OCI-M2 (cell line): ENCODE results near the gene KCTD16.

ENCODE experiments used
- DNase-seq: peaks from one replicate; lab custom pipeline; 2025; ENCODE audit not compliant: unreplicated experiment; lab: John Stamatoyannopoulos, UW

The KCTD16 gene

DNA sequence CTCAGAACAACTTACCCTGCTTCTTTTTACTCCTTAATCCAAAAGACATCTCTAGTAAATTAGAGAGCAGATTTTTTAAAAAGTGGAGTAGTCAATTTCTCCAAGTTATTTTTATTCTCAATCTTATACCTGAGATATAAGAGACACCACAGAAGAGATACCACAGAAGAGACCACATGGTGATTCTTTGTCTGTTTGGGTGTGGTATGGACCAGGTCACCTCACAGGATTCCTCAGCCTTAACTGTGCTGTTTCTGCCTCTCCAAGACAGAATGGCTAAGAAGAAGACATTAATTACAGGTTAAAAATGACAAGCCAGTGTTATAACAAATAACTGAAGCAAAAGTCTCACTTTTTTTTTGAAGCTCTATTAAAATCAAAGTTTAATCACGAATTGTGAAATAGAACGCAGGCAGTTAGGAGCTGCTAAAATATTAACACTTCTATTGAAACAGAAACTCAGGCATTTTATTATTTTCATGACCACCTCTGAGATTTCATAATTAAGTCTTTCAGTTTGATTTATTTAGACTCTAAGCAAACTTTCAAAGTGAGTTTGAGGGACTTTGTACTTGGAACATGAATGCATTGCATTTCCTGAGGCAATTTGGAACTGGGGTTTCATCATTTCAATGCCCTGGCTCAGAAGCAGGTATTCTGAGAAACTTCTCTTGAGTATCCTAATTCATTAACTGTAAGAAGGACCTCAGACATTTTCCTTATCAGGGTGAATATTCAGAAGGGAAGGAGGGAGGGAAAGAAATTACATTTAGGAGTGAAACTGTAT is 280.7 kb downstream of the KCTD16 start:
- DNase-seq, result no peak

DNA sequence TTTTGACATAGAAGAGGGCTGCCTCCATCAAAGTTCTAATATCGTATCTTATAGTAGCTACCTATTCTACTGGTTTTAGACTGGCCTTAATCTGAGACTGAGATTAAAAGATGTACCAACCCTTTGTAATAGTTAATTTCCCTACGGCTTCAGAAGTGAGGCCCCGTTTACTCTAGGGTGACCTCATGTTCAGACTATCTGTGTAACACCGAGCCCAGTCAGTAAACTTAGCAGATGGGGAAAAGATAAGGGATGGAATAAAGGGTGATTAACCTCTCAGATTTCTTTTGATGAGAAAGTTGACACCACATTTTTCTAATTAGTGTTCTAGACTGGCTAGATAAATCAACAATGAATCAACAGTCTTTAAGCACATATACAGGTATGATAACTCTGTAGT is 283.1 kb downstream of the KCTD16 start:
- no peak for DNase-seq

DNA sequence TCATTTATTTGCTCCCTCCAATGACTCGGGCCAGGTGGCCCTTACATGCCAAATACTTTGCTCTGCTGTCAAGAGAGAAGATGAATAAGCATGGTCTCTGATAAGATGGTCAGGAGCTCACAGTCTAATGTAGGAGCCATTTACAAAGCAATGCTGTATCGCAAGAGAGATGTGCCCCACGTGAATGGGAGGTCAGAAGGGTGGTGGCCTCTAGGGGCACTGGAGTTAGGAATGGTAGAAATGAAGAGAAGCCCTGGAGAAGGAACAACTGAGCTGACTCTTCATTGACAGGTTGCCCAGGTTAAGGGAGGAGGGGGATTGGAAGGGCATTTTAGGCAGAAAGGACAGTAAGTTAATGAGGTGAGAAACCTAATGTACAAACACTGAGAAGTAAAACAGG is 286.5 kb downstream of the KCTD16 start:
- no peak for DNase-seq

DNA sequence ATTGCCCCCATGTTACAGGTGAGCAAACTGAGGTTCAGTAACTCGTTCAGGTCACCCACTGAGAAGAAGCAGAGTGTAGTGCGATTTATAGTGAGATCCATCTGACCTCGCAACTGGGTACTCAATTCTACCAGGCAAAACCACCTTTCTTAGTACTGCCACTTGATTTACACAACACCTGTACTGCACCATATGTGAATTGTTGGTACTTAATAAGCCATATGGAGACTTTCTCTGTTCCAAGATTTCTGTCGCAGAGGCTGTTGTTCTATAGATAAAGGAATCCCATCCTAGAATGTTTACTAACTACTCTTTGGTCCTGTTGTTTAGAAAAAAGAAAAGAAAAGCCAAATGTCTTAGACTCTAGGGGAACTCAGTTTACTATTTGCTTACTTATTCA is 287.5 kb downstream of the KCTD16 start:
- no peak for DNase-seq

DNA sequence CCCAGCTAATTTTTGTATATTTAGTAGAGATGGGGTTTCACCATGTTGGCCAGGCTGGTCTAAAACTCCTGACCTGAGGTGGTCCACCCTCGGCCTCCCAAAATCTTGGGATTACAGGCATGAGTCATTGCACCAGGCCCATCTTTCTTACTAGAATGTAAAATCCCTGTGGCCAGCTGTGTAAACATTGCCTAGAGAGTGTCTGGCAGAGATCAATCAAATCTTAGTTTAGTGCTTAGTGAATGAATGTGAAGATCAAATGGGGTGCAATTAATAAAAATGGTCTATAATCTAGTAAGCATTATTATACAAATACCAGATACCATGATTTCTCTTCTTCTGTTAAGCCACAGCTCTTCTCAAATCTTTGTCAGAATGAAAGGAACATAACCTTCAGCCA is 289.9 kb downstream of the KCTD16 start:
- DNase-seq, result no peak

DNA sequence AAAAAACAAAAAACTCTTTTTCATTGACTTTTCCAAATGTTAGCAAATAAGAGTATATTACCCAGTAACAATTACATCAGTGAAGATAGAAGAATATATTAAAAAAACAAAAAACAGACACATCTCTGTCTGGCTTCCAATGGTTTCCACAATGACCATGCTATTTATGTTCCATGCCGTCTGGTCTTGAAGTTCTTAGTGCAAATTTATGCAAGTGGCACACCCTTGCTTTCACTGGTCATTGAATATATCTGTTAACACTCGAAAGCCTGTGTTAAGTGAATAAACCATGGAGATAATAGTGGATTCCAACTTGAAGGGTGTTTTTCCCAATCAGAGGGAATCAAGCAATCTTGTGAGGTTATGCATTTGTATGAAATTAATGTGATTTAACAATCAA is 291.9 kb downstream of the KCTD16 start:
- DNase-seq, result no peak

DNA sequence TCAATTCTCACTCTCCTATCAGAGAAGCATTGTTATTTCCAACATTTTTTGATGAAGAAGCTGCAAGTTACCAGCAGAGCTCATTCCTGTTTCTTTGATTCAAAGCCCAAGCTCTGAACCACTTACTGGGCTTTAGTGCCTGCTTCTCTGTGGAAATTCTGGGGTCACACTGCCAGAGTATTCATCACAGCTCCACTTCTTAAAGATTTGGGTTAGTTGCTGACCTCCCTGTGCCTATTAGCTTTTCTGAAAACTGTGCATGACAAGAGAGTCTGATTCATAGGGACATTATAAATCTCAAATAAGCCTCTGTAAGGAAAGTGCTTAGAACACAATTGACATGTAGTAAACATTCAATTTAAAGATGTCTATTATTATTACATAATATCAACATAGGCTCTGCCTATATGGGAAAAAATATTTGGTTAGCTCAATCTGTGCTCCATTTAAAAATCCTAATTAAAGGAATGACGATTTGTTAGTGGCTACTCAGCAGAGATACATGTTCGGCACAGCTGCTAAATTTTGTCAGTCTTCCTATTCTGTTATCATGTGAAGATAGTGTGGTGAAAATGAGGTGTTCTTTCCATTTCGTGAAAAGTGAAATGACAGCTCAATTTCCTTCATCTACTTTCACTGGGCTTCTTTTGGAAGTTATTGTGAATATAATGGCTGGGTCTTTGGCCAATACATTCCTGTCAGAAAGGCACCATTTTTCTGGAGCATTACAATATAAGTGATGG is 293.0 kb downstream of the KCTD16 start:
- DNase-seq, result no peak

DNA sequence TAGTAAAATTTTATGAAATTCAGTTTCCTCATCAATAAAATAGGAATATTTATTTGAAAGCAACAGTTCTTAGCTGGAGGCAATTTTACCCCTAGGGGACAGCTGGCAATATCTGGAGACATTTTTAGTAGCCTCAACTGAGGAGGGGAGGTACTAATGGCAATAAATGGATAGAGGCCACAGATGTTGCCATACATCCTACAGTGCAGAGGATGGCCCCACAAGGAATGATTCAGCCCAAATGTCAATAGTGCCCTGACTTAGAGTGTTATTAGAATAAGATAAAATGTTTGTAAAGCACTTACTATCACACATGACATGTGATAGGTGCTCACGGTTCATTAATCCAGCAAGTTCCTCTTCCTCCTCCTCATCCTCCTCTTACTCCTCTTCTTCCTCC is 293.6 kb downstream of the KCTD16 start:
- no peak for DNase-seq

DNA sequence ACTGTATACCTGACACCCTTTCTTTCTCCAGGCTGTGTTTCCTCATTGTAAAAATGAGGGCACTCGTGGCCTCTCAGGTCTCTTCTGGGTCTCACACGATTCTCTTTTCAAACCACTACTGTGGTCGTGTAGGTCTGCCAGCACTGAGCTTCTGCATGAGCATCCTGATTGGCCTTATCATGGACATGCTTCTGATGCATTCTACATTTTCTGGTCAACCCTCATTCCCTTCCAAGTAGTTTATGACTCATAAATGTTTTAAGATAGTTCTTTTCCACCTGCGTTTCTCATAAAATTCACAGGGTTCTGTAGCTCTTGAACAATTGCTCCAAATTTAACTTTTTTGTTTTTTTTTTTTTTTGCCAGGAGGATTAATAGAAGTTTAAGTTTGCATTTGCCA is 294.8 kb downstream of the KCTD16 start:
- DNase-seq, result no peak

DNA sequence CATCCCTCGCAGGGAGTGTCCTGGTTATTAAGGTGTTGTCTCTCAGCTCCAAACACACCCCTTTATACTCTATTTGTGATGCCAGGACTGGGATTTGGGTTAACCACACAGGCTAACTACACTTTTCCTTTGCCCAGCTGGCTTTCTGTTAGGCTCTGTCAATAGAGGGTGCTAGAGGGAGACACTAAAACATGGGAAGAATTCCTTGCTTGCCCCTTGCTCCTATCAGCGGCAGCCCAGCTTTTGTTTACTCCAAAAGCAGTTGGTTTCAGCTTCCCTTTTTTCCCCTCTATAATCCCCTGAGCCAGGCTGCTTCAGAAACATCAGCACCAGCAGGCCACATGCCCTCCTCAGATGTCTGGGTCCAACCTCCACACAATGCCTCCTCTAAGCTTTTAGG is 297.1 kb downstream of the KCTD16 start:
- no peak for DNase-seq

DNA sequence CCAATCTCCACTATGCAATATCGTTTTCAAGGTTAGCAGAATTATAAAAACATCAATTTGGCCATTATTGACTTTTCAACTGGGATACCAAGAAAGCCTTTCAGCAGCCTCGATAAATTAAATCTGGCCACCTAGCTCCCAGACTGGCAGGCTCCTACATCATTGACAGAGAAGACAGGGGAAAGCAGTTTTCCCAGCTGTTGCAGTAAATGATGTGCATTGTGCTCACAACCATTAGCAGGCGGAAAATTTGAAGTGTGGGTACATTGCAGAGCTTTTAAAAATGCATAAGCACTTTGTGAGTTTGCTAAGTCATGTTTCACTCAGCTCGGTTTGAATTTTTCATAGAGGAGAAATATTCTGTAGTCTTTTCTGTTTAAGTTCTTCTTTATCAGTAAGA is 297.9 kb downstream of the KCTD16 start:
- no peak for DNase-seq

DNA sequence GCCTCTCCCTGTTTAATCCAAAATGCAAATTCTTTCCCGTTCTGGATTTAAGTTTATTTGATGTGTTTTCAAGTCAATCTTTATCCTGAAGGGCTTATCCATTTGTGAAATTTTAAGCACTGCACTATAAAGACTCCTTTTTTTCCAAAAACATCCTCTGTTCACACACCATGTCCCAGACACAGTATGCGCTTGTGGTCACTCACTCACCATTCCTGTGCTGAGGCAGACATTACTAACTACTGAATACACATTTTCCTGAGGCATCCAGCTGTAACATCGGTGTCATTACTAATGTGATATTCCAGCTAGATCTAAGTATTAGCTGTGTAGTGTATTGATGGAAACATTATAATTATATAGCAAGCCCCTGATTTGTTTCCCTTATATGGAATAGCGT is 298.4 kb downstream of the KCTD16 start:
- no peak for DNase-seq

DNA sequence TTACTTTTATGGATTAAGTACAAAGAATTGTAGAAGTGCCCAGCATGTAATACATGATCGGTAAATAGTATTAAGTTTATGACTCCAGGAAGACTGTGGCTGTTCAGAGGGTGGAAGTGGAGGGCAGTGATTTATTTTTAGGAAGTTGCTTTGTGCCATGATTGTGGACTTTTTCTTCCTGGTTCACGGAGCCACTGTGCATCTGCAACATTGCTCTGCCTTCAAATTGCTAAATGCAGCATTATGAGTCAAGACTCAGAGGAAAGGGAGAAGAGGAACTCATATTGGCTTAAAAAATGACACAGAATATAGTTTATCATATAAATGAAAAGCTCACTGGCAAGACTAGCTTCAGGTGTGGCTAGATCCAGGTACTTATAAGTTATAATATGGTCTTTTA is 301.5 kb downstream of the KCTD16 start:
- no peak for DNase-seq

DNA sequence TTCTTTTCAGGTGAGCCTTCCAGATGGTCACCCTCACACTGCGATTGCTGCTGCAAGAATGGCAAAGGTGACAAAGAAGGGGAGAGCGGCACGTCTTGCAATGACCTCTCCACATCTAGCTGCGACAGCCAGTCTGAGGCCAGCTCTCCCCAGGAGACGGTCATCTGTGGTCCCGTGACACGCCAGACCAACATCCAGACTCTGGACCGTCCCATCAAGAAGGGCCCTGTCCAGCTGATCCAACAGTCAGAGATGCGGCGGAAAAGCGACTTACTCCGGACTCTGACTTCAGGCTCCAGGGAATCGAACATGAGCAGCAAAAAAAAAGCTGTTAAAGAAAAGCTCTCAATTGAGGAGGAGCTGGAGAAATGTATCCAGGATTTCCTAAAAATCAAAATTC is 303.0 kb downstream of the KCTD16 start:
- no peak for DNase-seq

DNA sequence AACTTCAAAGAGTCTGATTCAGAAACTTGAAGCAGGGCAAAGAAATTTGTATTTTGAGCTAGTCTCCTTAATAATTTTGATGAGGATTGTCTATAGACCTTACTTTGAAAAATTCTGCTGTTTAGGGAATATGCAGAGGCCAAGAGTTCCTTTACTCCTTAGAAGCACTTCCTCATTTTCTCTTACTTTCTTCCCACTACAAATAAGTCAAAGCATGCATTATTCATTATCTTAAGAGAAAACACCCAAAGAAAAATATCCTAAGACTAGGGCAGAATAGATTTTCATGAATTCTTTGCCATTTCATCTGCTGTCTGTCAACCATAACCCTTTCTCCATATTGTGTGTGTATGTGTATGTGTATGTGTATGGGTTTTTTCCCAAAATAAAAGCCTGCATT is 307.9 kb downstream of the KCTD16 start:
- DNase-seq, result no peak

DNA sequence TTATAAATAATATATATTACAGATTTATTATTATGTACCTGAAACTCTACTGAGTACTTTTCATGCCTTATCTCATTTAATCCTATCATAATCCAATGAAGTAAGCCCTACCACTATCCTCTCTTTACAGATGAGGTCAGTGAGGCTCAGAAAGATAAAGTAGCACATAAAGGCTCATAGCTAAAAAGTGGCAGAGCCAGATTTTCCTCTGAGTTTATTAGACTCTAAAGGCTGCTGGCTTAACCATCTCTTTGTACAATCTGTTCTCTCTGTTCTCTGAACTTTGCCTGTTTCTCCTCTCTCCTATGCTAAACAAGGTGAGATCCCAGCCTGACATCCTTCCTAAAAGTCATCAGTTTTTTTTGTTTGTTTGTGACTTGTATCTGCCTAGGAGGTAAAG is 311.2 kb downstream of the KCTD16 start:
- no peak for DNase-seq

DNA sequence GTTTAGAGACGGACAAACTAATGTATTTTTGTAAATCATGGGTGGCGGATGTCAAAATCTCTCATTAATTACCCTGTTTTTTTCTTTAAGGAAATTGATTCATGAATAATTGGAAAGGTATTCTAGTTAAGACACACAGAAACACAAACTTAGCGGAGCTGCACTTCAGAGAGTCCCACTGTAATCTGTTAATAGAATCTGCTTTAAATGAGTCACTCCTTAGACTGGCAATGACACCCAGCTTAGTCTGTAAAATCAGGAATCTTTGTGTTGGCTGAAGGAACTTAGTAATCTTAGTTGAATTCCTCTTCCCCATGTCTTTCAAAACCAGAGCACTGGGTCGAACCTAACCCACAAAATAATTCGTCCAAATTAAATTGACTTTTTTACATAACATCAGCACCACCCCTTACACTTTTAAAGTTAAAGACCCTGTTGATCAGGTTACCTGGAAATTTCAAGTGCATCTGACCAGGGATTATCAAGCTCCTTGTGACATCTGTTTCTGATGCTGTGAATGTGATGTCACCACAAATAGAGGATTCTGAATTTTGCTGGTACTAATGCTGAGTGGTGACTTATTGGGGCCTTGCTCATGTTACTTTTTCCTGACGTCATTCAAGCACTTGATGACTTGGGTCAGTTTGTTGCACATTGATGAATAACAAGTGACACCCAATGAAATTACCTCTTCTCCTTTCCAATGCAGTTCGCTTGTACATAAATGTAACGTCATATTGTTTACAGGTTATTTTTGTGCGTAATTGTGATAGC is 313.6 kb downstream of the KCTD16 start:
- no peak for DNase-seq

DNA sequence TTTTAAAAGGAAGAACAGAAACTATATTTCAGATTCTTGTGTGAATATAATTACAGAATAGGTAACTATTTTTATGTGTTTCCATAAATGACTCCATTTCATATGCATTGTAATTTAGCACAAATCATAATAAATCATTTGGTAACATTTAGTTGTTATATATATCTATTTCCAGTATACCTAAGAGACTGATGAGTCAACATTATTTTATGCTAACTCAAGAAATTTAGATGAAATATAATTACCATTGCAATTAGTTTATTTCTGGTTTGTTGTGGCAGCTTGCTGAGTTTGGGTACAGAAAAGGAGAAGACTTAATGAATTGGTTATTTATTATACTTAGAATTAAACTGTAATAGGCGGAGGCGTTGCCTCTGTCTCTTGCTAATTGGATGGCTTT is 314.9 kb downstream of the KCTD16 start:
- DNase-seq, result no peak

DNA sequence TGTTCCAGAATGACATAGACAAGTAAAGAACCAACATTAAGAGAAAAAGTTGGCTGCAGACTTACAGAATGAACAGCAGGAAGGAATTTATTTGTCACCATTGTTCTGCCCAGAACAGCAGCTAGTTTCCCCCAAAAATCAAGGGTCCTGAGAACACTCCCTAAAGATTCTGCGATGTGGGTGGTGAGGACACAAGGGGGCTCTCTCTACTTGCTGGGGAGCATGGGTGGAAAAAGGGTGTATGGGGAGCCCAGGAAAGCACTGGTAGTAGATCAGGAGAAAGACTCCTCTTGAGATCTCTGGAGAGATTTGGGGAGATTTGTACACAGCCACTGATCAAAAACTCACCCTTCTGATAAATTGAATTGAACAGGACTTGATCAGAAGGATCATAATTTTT is 316.5 kb downstream of the KCTD16 start:
- no peak for DNase-seq

DNA sequence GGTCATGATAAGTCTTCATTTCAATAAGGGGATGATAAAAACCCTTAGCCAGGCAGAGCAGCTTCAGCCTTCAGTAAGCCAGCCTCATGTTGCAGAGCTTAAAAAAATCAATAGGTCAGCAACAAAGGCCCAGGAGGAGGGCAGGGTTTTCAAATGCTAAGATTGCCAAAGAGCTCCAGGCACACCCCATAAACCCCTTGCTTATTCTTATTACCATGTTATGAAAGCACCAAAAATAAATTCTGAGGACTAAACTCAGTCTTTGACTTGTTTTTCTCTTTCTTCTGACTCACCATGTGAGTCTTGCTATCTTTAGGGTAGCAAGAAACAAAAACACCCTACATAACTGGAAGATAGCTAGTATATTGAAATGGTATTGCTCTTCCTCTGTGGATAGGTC is 317.1 kb downstream of the KCTD16 start:
- no peak for DNase-seq

DNA sequence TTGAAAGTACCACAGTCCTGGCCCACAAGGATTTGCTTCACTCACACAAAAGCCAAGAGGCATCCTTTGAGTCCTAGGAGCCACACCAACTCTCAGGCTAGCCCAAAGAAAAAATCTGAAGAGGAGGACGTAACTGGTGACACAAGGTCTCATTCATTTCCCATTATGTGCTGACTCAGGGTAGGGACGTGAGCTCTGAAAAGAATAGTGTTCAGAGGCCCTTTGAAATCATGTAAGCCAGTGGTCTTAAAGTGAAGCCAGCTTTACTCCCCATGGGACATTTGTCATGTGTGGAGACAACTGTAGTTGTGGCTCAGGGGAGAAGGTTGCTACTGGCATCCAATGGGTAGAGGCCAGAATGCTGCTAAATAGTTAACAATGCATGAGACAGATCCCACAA is 332.4 kb downstream of the KCTD16 start:
- no peak for DNase-seq
